Stomach (tissue), 4 donors: ENCODE results near the gene DEFB114.
"Not testable (repeated sequence)": the region's sequence is repeated elsewhere in the genome, so short reads cannot be mapped to it uniquely, and the experiment has no call there.

Experiments used
- EP300 ChIP-seq: sonication (generic); formaldehyde crosslinking; IDR thresholded peaks from one replicate; pipeline ENCODE4 v1.6.1; 2017; ENCODE audit warnings: antibody characterized with exemption
- POLR2A ChIP-seq, 4 donors: fragments of 450-650 bp; IDR thresholded peaks; one replicate each; pipeline ENCODE4 v1.6.1; 2016; ENCODE audit warnings: antibody characterized with exemption in 4 of 4, control low read depth in 2 of 4, mild to moderate bottlenecking in 1 of 4, moderate library complexity in 1 of 4
- TF ChIP-seq, protein P1 (sequence below), 7 experiments: fragments of 450-650 bp in 4 of 7; fragments of 200-600 bp in 3 of 7; sonication (generic) in 3 of 7; IDR thresholded peaks; one replicate each; pipeline ENCODE4 v1.5.1; 2016 to 2019; ENCODE audit warnings: antibody characterized with exemption in 7 of 7, control low read depth in 2 of 7, mild to moderate bottlenecking in 1 of 7

DNA sequence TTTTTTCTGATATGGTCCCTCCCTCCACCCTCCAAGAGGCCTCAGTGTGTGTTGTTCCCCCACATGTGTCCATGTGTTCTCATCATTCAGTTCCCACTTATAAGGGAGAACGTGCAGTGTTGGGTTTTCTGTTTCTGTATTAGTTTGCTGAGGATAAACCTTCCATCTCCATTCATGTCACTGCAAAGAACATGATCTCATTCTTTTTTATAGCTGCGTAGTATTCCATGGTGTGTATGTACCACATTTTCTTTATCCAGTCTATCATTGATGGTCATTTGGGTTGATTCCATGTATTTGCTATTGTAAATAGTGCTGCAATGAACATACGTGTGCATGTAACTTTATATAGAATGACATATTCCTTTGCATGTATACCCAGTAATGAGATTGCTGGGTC is 19.9 kb downstream of the DEFB114 start:
- TF ChIP-seq, protein P1, sequence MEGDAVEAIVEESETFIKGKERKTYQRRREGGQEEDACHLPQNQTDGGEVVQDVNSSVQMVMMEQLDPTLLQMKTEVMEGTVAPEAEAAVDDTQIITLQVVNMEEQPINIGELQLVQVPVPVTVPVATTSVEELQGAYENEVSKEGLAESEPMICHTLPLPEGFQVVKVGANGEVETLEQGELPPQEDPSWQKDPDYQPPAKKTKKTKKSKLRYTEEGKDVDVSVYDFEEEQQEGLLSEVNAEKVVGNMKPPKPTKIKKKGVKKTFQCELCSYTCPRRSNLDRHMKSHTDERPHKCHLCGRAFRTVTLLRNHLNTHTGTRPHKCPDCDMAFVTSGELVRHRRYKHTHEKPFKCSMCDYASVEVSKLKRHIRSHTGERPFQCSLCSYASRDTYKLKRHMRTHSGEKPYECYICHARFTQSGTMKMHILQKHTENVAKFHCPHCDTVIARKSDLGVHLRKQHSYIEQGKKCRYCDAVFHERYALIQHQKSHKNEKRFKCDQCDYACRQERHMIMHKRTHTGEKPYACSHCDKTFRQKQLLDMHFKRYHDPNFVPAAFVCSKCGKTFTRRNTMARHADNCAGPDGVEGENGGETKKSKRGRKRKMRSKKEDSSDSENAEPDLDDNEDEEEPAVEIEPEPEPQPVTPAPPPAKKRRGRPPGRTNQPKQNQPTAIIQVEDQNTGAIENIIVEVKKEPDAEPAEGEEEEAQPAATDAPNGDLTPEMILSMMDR (IDR thresholded peaks at IDR 0.05) = not testable (repeated sequence)
- TF ChIP-seq POLR2A (IDR thresholded peaks at IDR 0.05); EP300: not testable (repeated sequence)
